HFF-Myc (cell line): ENCODE data around the gene HHIPL2.

Experiments
- DNase-seq: peaks from one replicate; pipeline ENCODE4 v3.0.0-alpha.2; 2011; ENCODE audit warnings: low read depth; ENCODE audit errors: extremely low read depth
- H3K4me3 ChIP-seq: replicated peaks from 2 replicates; pipeline ENCODE4 v1.5.1; 2011; ENCODE audit warnings: low read depth, mild to moderate bottlenecking, control low read depth, low read length
- CTCF ChIP-seq: IDR thresholded peaks from 2 replicates; pipeline ENCODE4 v1.5.1; 2012; ENCODE audit warnings: mild to moderate bottlenecking, low read depth, low read length, control low read depth; ENCODE audit errors: missing control alignments

The HHIPL2 gene

DNA sequence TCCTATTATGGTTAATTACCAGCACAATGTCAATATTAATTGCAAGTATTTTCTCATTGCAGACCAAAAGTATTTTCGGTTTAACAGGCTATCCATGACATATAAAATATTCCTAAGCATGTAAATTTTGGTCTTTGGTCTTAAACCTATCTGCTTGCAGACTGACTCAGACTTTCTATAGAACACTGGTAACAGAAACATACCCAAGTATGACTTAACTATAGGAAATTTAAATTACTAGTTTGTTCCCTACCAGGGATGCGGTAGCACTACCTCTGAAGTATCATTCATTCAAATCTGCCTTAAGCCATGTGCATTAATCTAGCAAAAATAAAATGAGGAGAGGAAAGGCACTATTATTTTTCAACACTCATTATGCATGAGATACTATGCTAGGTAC lies 38.9 kb upstream of the HHIPL2 start:
- no peak for TF ChIP-seq CTCF
- no peak overlapping the region for H3K4me3 ChIP-seq
- no peak for DNase-seq

GRCh38 chr1:222583079-222583478 lies 35.2 kb upstream of the HHIPL2 start:
- no peak overlapping the region for H3K4me3 ChIP-seq
- no peak for DNase-seq
- no peak for TF ChIP-seq CTCF

GRCh38 chr1:222582099-222582774 lies 34.3 kb upstream of the HHIPL2 start:
- no peak overlapping the region for H3K4me3 ChIP-seq
- DNase-seq, result no peak
- no peak for TF ChIP-seq CTCF

GRCh38 chr1:222579316-222579715 lies 31.4 kb upstream of the HHIPL2 start:
- TF ChIP-seq CTCF, result no peak
- H3K4me3 ChIP-seq, result no peak overlapping the region
- no peak for DNase-seq

- no peak for DNase-seq
- H3K4me3 ChIP-seq, result no peak overlapping the region
- no peak for TF ChIP-seq CTCF
Measured at GRCh38 chr1:222570837-222571236, 22.9 kb upstream of the HHIPL2 start.

- no peak for DNase-seq
- TF ChIP-seq CTCF, result no peak
- H3K4me3 ChIP-seq, result no peak overlapping the region
Measured at GRCh38 chr1:222561656-222562055, 13.8 kb upstream of the HHIPL2 start.

DNA sequence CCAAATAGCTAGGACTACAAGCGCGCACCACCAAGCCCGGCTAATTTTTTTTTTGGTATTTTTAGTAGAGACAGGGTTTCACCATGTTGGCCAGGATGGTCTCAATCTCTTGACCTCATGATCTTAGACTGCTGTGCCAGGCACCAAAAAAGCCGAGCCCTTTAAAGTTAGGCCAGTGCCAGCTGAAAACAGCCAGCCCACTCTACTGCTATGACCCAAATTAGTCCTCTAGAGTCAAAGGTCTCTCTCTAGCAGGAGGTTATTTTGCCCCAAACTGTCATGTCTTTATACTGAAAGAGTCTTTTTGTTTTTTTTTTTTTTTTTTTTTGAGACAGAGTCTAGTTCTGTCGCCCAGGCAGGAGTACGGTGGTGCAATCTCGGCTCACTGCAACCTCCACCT lies 9.7 kb upstream of the HHIPL2 start:
- no peak overlapping the region for H3K4me3 ChIP-seq
- no peak for DNase-seq
- no peak for TF ChIP-seq CTCF
